BE2C (cell line): ENCODE results near the gene DNASE1L1.

Experiments used
- DNase-seq: peaks from one replicate; pipeline ENCODE4 v3.0.0-alpha.2; 2020
- H3K27me3 ChIP-seq: fragments of 250-450 bp; sonication (Bioruptor Pico); 2 replicates; pipeline ENCODE4 v1.5.1; 2020; ENCODE audit warnings: mild to moderate bottlenecking
- H3K36me3 ChIP-seq: fragments of 250-450 bp; sonication (Bioruptor Pico); 2 replicates; pipeline ENCODE4 v1.5.1; 2020; ENCODE audit warnings: mild to moderate bottlenecking
- H3K4me1 ChIP-seq: fragments of 250-450 bp; sonication (Bioruptor Pico); 2 replicates; pipeline ENCODE4 v1.5.1; 2020
- H3K4me3 ChIP-seq: 2 replicates; pipeline ENCODE4 v1.5.1; 2011; ENCODE audit warnings: low read depth, low read length
- H3K9me3 ChIP-seq: fragments of 250-450 bp; sonication (Bioruptor Pico); 2 replicates; pipeline ENCODE4 v1.5.1; 2020
- TF ChIP-seq, protein P1 (sequence below): IDR thresholded peaks from 2 replicates; pipeline ENCODE4 v1.5.1; 2012; ENCODE audit warnings: mild to moderate bottlenecking, low read depth, low read length

Gene DNASE1L1

GRCh38 chrX:154380153-154380552 lies 28.9 kb downstream of the DNASE1L1 start:
- DNase-seq, result no peak

DNA sequence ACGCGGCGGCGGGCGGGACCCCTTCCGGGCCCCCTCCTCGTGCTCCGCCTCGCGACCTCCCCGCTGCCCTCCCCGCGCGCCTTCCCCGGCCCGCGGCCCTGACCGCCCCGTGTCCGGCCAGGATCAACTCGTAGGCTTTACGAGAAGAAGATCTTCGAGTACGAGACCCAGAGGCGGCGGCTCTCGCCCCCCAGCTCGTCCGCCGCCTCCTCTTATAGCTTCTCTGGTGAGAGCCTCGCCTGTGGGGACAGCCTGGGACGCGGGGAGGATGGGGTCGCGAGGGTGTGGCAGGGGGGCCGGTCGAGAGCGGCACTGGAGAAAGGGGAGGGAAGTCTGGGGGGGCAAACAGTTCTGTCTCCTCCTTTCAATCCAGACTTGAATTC lies 29.5 kb downstream of the DNASE1L1 start:
- TF ChIP-seq, protein P1, sequence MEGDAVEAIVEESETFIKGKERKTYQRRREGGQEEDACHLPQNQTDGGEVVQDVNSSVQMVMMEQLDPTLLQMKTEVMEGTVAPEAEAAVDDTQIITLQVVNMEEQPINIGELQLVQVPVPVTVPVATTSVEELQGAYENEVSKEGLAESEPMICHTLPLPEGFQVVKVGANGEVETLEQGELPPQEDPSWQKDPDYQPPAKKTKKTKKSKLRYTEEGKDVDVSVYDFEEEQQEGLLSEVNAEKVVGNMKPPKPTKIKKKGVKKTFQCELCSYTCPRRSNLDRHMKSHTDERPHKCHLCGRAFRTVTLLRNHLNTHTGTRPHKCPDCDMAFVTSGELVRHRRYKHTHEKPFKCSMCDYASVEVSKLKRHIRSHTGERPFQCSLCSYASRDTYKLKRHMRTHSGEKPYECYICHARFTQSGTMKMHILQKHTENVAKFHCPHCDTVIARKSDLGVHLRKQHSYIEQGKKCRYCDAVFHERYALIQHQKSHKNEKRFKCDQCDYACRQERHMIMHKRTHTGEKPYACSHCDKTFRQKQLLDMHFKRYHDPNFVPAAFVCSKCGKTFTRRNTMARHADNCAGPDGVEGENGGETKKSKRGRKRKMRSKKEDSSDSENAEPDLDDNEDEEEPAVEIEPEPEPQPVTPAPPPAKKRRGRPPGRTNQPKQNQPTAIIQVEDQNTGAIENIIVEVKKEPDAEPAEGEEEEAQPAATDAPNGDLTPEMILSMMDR, result no peak
- Histone ChIP-seq H3K27me3 (no peaks in the 10 kb centered on the region), H3K36me3 (peaks cover 3% of the 10 kb centered on the region; the same call in 1 of the 2 replicates), H3K9me3 (no peaks in the 10 kb centered on the region), H3K4me3 (peak overlapping the region; percentile 80), H3K4me1 (no peaks in the 10 kb centered on the region)
- DNase-seq, result no peak

More at GRCh38 chrX:154380153-154380552, 28.9 kb downstream of the DNASE1L1 start:
- Histone ChIP-seq H3K4me3 (peak overlapping the region; percentile 80), H3K4me1 (no peaks in the 10 kb centered on the region), H3K27me3 (no peaks in the 10 kb centered on the region), H3K36me3 (peaks cover 3% of the 10 kb centered on the region; the same call in 1 of the 2 replicates), H3K9me3 (no peaks in the 10 kb centered on the region)
- TF ChIP-seq, protein P1, result no peak

GRCh38 chrX:154378799-154379568 lies 30.1 kb downstream of the DNASE1L1 start, which contains the start of gene EMD:
Gene EMD, plus strand, starts transcription at chrX:154379295. Its CDS starts 190 bp downstream, at chrX:154379485.
- Histone ChIP-seq H3K36me3 (peaks cover 3% of the 10 kb centered on the region; the same call in 1 of the 2 replicates), H3K9me3 (no peaks in the 10 kb centered on the region), H3K4me1 (no peaks in the 10 kb centered on the region), H3K27me3 (no peaks in the 10 kb centered on the region), H3K4me3 (peak within 1 kb of the TSS; percentile 80)
- TF ChIP-seq, protein P1, result no peak
- peak; percentile 98 for DNase-seq

- Histone ChIP-seq H3K4me3 (peak overlapping the region; percentile 52), H3K27me3 (no peaks in the 10 kb centered on the region), H3K4me1 (no peaks in the 10 kb centered on the region), H3K36me3 (peaks cover 3% of the 10 kb centered on the region; the same call in 1 of the 2 replicates), H3K9me3 (no peaks in the 10 kb centered on the region)
- TF ChIP-seq, protein P1, result no peak
- peak; percentile 48 for DNase-seq
These were observed 30.8 kb downstream of the DNASE1L1 start for GRCh38 chrX:154378059-154378798.

DNA sequence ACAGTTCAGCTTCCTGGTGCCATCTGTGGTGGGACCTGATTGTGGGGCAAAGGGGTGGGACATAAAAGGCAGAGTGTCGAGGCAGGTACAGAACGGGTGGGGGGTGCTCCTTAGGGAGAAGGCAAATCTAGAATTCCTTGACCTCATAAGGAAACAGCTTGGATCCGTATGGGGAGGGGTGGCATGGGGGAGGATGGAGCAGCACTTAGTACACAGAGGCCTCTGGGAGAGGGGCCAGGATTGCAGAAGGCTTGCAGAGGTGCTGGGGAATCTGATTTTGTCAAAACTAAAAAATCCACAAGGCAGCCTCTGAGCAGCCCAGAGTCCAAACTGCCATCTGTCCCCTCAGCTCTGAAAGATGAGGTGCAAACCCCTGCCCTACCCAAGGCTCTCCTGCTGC lies 32.3 kb downstream of the DNASE1L1 start:
- H3K9me3 ChIP-seq, result no peaks in the 10 kb centered on the region
- H3K27me3 ChIP-seq, result no peaks in the 10 kb centered on the region
- peaks cover 3% of the 10 kb centered on the region; the same call in 1 of the 2 replicates for H3K36me3 ChIP-seq
- DNase-seq, result no peak
- TF ChIP-seq, protein P1, result no peak
- H3K4me3 ChIP-seq, result no peak overlapping the region
- H3K4me1 ChIP-seq, result no peaks in the 10 kb centered on the region
